GM19193 (cell line): ENCODE results near the gene TMEM154.

Experiments used
- POLR2A ChIP-seq: IDR thresholded peaks from 4 replicates; pipeline ENCODE4 v1.6.1; 2011; ENCODE audit not compliant: insufficient read depth, insufficient read length; ENCODE audit errors: extremely low read depth

The TMEM154 gene

DNA sequence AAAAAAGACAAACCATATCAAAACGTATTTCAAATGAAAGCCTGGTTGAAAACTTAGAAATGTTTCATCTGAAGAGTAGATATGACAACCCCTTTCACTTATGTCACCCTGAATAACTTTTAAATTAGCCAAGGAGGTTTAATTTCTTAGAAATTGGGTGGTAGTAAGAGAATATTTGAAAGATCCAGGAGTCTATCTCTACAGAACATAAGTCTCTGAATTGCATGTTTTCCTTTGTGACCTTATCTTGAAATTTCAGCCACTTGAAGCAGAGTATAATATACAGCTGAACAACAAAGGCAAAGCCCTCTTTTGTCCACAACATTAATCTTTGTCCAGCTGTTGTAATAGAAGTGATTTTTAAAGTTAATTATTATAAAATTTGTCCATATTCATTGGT lies 49.5 kb downstream of the TMEM154 start:
- TF ChIP-seq POLR2A: no peak

DNA sequence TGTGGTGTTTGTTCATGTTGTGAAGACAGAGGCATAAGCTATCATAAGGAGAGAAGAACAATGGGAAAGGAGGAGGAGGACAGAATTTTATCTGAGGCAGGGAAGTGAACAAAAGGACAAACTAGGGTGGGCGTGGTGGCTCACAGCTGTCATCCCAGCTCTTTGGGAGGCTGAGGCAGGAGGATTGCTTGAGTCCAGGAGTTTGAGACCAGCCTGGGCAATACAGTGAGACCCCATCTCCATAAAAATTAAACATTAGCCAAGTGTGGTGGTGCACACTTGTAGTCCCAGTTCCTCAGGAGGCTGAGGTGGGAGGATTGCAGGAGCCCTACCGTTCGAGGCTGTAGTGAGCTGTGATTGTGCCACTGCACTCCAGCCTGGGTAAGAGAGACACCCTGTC lies 49.9 kb downstream of the TMEM154 start:
- TF ChIP-seq POLR2A: no peak

DNA sequence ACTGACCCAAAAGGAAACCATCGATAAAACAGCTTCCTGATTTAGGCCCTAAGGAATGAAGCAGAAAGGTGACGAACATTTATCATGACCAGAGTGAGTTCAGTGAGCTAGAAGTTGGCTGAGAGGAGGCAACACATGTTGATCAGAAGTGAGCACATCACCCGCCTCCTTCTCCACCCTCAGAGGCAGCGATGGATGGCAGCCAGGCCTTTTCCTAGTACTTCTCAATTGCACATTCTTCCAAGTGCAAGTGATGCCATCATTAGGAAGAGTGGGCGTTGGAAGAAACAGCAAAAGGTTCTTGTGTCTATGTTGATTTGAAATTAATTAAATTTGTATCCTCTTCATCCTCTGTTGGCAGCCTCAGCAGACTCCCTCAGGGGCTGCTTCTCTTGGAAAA lies 51.7 kb downstream of the TMEM154 start:
- no peak for TF ChIP-seq POLR2A

DNA sequence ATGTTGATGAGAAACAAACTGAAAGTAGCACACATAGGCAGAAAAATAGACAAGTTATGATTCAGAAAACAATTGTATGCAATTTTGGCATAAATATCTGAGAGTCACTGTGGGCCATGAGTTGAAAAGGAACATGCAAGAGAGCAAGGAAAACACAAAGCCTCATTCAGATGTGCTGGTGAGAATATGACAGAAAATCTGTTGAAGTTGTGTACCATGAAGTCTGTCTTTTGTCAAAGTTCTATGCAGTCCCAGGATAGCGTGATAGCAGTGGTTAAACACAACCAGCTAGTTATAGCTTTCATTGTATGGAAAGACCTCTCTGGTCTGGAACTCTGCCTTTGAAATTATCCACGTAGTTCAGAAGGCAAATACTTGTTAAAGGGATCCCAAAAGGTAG lies 53.0 kb downstream of the TMEM154 start:
- TF ChIP-seq POLR2A: no peak

DNA sequence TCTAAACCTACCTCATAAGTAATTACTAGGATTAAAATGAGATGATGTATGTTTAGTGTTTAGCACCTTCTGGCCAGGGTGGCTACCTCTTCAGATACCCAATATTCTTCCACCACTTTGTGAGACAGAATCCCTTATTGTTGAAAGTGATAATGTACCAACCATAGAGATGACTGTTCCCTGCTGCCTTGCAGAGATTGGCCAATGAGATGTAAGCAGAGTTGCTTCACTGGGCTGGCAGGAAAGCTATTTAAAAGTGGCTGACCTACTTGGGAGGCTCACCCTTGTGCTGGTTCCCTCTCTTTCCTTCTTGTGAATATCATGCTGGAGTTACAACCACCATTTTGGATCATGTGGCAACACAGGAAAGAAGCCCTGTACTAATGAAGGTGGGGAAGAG lies 58.9 kb downstream of the TMEM154 start:
- TF ChIP-seq POLR2A: no peak

DNA sequence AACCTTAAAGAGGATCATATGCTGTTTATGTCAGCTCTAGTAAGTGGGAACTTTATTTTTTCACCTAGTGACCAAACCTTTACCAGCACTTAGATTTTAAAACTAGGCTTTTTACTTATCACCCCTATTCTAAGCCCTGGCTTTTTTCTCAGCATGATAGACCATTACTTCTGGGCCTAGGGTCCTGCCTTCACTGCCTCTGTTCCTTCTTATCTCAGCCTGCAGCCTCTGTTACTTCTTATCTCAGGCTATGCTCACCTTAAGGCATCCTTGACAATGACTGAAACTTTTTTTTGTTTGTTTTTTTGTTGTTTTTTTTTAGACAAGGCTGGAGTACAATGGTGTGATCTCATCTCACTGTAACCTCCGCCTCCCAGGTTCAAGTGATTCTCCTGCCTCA lies 59.6 kb downstream of the TMEM154 start:
- TF ChIP-seq POLR2A: no peak

DNA sequence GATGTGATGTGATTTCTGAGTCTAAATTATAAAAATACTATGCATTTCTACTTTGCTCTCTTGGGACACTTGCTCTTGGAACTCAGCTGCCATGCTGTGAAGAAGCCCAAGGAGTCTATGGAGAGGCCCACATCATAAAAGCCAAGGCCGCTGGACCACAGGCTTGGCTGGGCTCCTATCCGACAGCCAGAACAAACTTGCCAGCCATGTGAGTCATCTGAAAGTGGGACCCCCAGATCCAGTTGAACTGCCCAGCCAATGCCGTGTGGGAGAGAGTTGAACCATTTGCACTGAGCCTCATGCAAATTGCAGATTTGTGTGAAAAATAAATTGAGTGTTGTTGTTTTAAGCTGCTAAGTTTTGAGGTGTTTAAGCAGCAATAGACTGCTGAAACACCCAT lies 60.2 kb downstream of the TMEM154 start:
- no peak for TF ChIP-seq POLR2A

DNA sequence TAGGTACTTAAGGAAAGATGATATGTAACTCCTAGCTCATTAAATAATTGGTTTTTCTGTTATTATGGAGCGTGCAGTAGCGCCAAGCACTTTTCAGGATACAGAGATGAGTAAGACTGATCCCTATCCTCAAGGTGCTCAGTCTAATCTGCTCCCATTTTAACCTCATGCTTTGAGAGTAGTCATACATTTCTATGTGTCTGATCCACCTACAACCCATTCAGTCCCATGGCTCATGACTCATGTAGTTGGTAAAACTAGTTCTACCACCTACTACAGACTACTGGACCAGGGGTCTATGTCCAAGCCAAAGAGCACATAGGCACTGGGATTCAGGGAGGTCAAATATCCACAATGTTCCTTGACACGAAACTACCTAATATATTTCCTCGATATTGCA lies 60.8 kb downstream of the TMEM154 start:
- TF ChIP-seq POLR2A: no peak

DNA sequence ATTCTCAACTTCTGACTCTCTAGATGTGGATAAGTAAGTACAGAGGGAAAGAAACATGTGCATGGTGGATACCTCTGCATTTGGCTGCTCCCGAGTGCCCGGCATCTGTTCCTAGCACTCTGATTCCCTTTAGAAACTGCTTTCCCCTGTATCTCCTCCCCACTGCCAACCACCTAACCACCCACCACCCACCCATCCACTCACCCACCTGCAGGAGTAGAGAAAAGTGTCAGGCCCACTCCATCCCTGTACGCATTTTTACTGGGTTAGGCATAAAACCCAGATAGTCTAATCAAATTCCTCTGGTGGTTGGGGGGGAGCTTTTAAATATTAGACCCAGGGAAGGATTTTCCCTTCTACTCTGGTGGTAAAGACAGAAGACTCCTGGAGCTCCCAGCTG lies 63.0 kb downstream of the TMEM154 start:
- TF ChIP-seq POLR2A: no peak

DNA sequence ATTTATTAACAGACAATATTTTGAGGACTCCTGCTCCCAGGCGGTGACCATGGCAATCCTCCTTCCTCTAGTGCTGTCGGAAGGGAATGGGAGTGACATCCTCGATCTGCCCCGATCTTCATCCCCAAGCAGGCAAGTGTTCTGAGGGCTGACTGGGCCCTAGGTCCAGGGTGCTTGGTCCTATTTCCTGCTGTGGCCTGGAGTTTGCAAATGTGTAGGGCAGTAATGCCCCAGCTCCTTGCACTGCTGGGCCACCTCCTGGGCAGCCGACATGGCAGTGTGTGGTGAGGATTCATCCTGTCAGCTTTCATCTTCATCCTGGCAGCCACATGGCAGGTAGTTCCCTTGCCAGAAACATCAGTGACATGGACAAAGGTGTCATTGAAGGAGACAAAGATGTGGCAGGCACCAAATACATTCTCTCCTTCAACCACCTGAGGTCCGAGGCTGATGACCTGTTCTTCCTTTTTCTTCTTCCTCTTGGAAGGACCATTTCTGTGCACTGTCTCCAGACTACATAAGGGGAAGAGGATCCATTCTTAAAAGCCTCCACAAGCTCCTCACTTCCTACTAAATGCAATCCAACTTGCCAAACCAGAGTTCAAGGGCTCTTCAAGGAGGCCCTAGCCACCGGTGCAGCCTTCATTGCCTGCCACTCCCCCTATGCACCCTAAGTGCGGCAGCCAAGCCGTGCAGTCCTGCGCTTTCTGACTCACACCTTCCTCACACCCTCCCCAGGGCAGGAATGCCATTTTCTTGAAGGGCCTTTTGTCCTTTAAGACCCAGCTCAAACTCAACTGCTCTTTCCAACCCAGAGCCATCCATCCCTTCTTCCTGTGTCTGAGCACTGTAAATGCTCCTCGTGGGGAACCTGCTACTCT lies 65.7 kb downstream of the TMEM154 start:
- no peak for TF ChIP-seq POLR2A

DNA sequence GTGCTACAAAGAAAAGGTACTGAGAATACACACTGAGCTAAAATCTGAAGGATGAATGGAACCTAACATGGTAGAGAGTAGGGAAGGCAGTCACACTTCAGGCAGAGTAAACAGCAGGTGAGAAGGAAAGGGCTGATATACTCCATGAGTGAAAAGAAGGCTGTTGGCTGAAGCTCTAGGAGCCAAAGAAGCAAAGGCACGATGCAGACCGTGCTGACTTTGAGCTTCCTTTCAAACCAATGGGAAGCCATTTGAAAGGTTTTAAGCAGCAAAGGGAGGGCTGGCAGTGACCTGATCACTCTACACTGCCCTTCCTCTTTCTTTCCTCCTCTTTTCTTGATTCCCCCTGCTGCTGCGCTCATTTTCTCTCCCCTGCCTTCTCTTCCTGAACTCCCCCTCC lies 66.4 kb downstream of the TMEM154 start:
- TF ChIP-seq POLR2A: no peak

DNA sequence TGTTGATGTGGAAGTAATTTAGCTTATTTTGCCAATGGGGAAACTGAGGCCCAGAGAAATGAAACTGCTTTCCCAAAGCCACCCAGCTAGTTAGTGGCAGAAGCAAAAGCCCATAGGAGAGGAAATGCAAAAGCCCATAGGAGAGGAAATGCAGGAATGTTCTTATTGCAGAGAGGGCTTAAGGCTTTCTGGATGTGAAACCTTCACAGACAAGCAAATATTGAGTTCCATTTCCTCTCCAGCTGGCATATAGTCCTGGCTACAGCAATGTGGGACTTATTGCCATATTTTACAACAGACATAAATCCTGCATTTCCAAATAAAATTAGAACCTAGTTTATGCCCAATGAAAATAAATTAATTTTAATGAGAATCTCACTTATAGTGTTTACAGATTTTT lies 69.7 kb downstream of the TMEM154 start:
- no peak for TF ChIP-seq POLR2A

DNA sequence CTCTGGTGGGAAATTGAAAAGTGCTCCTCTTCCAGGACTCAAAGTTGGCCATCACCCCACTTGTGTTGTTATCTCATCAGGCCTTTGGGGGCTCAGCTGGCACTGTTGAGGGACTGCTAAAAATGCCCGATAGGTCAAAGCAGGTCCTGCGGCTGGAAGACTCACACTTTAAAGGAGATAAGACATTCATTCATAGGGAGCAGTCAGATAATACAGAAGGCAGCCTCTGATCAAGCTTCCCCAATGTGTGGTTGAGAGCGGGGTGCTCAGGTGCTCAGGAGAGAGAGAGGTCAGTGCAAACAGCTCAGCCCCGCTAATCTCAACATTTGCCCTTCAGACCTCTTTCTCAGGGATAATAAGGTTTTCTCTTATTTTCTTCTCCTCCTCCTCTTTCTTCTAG lies 70.3 kb downstream of the TMEM154 start:
- no peak for TF ChIP-seq POLR2A

DNA sequence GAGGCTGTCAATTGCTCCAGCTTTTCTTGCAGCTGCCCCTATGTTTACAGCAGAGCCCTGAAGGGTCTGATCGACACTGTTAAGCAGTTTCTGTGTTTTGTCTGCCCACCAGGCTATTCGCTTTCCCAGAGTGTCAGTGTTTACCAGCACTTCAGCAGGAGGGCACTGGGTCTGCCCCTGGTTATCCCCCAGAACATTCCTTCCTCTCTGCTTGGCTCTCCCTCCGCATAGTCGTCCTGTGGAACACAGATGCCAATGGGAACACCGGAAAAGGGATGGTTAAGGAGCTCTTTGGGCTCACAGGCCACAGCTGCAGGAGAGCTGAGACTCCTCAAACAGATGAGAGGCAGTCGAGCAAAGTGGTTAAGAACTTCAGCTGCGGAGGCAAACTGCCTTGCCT lies 72.6 kb downstream of the TMEM154 start:
- TF ChIP-seq POLR2A: no peak

DNA sequence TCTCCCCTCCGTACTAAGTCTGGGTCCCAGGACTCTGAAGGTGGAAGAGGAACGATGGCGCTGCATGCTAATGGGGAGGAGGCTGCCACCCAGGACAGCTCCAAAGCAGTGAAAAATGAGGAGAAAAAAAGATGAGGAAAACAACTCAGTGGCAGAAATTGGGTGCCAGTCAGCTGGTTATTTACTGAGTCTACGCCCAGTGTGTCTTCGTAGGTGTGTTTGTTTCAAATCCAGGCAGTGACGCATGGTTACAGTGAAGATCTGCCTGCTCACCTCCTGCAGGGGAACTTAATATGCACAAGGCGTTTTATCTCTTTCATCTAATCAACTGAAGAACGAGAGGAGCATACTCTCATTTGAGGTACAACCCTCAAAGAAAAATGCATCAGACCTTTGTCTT lies 73.0 kb downstream of the TMEM154 start:
- no peak for TF ChIP-seq POLR2A

DNA sequence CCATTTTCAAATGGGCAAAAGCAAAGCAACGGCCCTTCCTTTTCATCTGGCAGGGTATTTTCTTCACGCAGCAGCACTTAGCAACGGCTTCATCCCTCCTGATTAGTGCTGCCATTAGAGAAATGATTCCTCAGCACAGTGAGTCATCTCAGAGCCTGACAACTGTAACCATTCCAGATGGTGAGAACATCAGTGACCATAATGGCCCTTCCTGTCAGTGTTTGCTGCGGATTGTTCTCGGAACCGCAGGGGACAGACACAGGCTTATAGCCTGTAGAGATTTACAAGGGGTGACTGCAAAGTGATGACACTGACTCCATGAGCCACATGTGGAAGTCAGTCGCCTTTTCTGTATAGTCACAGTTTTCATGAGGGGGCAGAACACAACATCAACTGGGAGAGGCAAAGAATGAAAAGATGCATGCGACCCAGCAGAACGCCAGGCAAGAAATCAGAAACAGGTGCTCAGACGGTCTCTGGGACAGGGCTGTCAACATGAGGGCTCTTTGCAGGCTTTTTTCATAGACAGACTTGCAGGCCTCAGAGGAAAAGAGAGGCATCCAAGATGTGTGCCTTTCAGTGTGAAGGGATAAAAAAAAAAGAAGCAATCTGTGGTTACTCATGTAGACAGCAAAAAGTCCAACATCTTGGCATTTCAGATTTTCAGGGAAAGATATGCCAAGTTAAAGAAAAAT lies 74.0 kb downstream of the TMEM154 start:
- no peak for TF ChIP-seq POLR2A

DNA sequence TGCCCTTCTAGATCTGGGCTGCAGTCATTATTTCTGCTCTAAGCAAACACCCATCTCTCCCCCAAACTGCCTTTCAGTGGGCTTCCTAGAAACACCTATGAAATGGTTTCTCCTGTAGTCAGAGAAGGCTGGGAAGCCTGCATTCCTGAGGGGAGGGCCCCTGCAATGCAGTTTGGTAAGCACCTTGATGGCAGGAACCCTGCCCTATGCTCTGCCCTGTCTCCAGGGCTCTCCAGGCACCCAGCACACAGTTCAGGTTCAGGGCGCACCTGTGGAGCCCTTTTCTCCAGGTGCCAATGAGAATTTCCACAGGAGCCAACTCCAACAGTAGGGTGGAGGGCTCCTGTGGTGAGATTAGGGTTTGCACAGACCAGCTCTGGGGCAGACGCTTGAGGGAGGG lies 74.8 kb downstream of the TMEM154 start:
- no peak for TF ChIP-seq POLR2A

DNA sequence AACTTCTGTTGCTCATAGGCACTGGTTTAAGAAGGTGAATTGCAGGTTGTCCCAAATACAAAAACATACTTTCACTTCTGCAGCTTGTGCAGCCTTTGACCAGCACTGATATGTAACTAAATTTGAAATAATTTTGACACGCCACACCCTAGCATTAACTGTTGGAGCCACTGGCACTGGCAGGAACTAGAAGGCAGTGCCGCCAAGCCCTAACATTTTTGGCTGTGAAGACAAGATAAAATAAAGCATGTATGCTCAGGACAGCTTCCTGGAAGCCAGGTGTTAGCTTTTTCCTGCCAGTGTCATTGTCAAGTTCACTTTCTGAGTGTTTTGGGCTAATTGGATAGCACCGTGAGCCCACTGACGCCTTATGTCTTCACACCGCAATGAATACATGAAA lies 78.6 kb downstream of the TMEM154 start:
- TF ChIP-seq POLR2A: no peak
